CD14-positive monocyte (primary cell): ENCODE data around the gene OR51B2. TPM values are rescaled to one million over a fixed set of nuclear protein-coding genes. Genes with fewer than 3 reads are reported as not detected.

Experiments
- DNase-seq, 3 donors: peaks; one replicate each; pipeline ENCODE4 v3.0.0-alpha.2; 2011 to 2022
- H2AFZ ChIP-seq: 2 replicates; pipeline ENCODE4 v1.6.0; 2012; ENCODE audit warnings: mild to moderate bottlenecking, low read depth, low read length, inconsistent platforms; ENCODE audit not compliant: insufficient read depth, poor library complexity, severe bottlenecking
- H3K27ac ChIP-seq, 2 donors: 1 replicate in 1 of 2; 2 replicates in 1 of 2; pipeline ENCODE4 v1.5.1; 2012 to 2013; ENCODE audit warnings: low read length in 2 of 2, control low read depth in 1 of 2, inconsistent platforms in 1 of 2, low read depth in 1 of 2, mild to moderate bottlenecking in 1 of 2
- H3K27me3 ChIP-seq, 2 donors: one replicate each; pipeline versions ENCODE4 v1.6.0 to v1.6.1; 2011 to 2013; ENCODE audit warnings: low read length in 2 of 2; ENCODE audit not compliant: control insufficient read depth in 2 of 2, insufficient read depth in 2 of 2
- H3K36me3 ChIP-seq, 2 donors: replicated peaks in 1 of 2; 1 replicate in 1 of 2; 2 replicates in 1 of 2; pipeline versions ENCODE4 v1.5.1 to v1.6.1; 2012 to 2013; ENCODE audit warnings: low read length in 2 of 2, control low read depth in 1 of 2, inconsistent platforms in 1 of 2, mild to moderate bottlenecking in 1 of 2; ENCODE audit not compliant: insufficient read depth in 2 of 2, control insufficient read depth in 1 of 2
- H3K4me1 ChIP-seq, 2 donors: 1 replicate in 1 of 2; 2 replicates in 1 of 2; pipeline versions ENCODE4 v1.5.1 to v1.6.1; 2012 to 2013; ENCODE audit warnings: low read length in 2 of 2, control low read depth in 1 of 2, inconsistent platforms in 1 of 2, mild to moderate bottlenecking in 1 of 2, moderate library complexity in 1 of 2; ENCODE audit not compliant: insufficient read depth in 2 of 2, control insufficient read depth in 1 of 2
- H3K4me2 ChIP-seq: replicated peaks from 2 replicates; pipeline ENCODE3; 2012; ENCODE audit warnings: low read length, moderate library complexity, mild to moderate bottlenecking; ENCODE audit not compliant: poor library complexity, severe bottlenecking; ENCODE audit errors: extremely low read depth
- H3K4me3 ChIP-seq, 3 experiments: fragments of 200-600 bp in 1 of 3; sonication (generic) in 1 of 3; replicated peaks in 1 of 3; 1 replicate in 2 of 3; 2 replicates in 1 of 3; pipeline ENCODE4 v1.5.1; 2011 to 2013; ENCODE audit warnings: low read length in 3 of 3, mild to moderate bottlenecking in 3 of 3, control low read depth in 2 of 3, low read depth in 2 of 3, inconsistent platforms in 1 of 3, moderate library complexity in 1 of 3
- H3K79me2 ChIP-seq: 2 replicates; pipeline ENCODE4 v1.6.0; 2012; ENCODE audit warnings: mild to moderate bottlenecking, control low read depth, inconsistent platforms, low read length, moderate library complexity; ENCODE audit not compliant: insufficient read depth
- H3K9ac ChIP-seq: 2 replicates; pipeline ENCODE4 v1.6.0; 2017; ENCODE audit warnings: low read length, mild to moderate bottlenecking; ENCODE audit not compliant: insufficient read depth, poor library complexity, severe bottlenecking
- H3K9me3 ChIP-seq, 2 donors: replicated peaks in 1 of 2; 1 replicate in 1 of 2; 2 replicates in 1 of 2; pipeline versions ENCODE4 v1.5.1 to v1.6.1; 2012 to 2013; ENCODE audit warnings: low read length in 2 of 2, control low read depth in 1 of 2; ENCODE audit not compliant: control insufficient read depth in 1 of 2, insufficient read depth in 1 of 2
- H4K20me1 ChIP-seq: 2 replicates; pipeline ENCODE4 v1.6.0; 2012; ENCODE audit warnings: mild to moderate bottlenecking, low read length, control low read depth, moderate library complexity; ENCODE audit not compliant: insufficient read depth
- H3K27ac Mint-ChIP-seq, 7 donors: one replicate each; pipeline ENCODE4 v1.8.0; 2020; ENCODE audit warnings: mild to moderate bottlenecking in 7 of 7, mixed read lengths in 7 of 7, moderate library complexity in 6 of 7, inconsistent platforms in 2 of 7
- H3K27me3 Mint-ChIP-seq, 3 donors: one replicate each; pipeline ENCODE4 v1.8.0; 2021 to 2022; ENCODE audit warnings: low read depth in 3 of 3, mild to moderate bottlenecking in 3 of 3, mixed read lengths in 3 of 3, moderate library complexity in 3 of 3, inconsistent platforms in 1 of 3
- H3K36me3 Mint-ChIP-seq, 2 donors: one replicate each; pipeline ENCODE4 v1.8.0; 2020; ENCODE audit warnings: mixed read lengths in 2 of 2, inconsistent platforms in 1 of 2, mild to moderate bottlenecking in 1 of 2
- H3K4me1 Mint-ChIP-seq: one replicate; pipeline ENCODE4 v1.8.0; 2020; ENCODE audit warnings: mild to moderate bottlenecking, mixed read lengths
- H3K4me3 Mint-ChIP-seq, 2 donors: one replicate each; pipeline ENCODE4 v1.8.0; 2020; ENCODE audit warnings: mild to moderate bottlenecking in 2 of 2, mixed read lengths in 2 of 2, moderate library complexity in 1 of 2
- H3K9me3 Mint-ChIP-seq, 7 donors: one replicate each; pipeline ENCODE4 v1.8.0; 2020 to 2022; ENCODE audit warnings: mixed read lengths in 7 of 7, mild to moderate bottlenecking in 6 of 7, moderate library complexity in 6 of 7, inconsistent platforms in 2 of 7
- CTCF ChIP-seq: fragments of 200-600 bp; IDR thresholded peaks from one replicate; pipeline ENCODE4 v1.8.0; 2022; ENCODE audit warnings: antibody characterized with exemption, mild to moderate bottlenecking
- WGBS: methylation state at CpG from one replicate; pipeline ENCODE4 v1.1.5; 2013; ENCODE audit warnings: missing lambda C conversion rate; ENCODE audit not compliant: insufficient coverage; 5-methylcytosine and 5-hydroxymethylcytosine counted together
- intact Hi-C, 2 donors: fragments of 100-400 bp; cut with micrococcal nuclease; formaldehyde crosslinking; loops; one replicate each; pipeline versions ENCODE4 v1.15.0 to v1.15.1; 2023
- polyA plus RNA-seq, 3 donors: library from polyadenylated mRNA; depleted of rRNA in 1 of 3; unstranded in 2 of 3; stranded (reverse) in 1 of 3; fragments of 300-500 nt in 2 of 3; fragments of >200 nt in 1 of 3; fragmentation: Illumina TruSeq in 2 of 3; gene quantifications; 1 replicate in 2 of 3; 2 replicates in 1 of 3; pipeline ENCODE4 v1.2.3, GENCODE V29; 2012 to 2021
- small RNA-seq: library from RNA; depleted of rRNA; stranded (forward); fragments of <200 nt; gene quantifications from one replicate; pipeline ENCODE3, GENCODE V24; 2012; ENCODE audit warnings: low read depth; ENCODE audit not compliant: insufficient read length

The OR51B2 gene
- polyA plus RNA-seq, 3 donors, result not detected

- Histone ChIP-seq H4K20me1 (no peaks in the 10 kb centered on the region), H3K79me2 (no peaks in the 10 kb centered on the region), H3K4me2 (no peak overlapping the region), H3K27ac (no peak overlapping the region), H3K9ac (no peak overlapping the region), H3K4me1 (peaks cover 0 to 1% of the 10 kb centered on the region in 2 donors), H2AFZ (no peak overlapping the region), H3K4me3 (no peak overlapping the region), H3K9me3 (no peaks in the 10 kb centered on the region), H3K27me3 (no peaks in the 10 kb centered on the region), H3K36me3 (no peaks in the 10 kb centered on the region)
- peaks cover 0 to 2% (median 0%) of the 10 kb centered on the region in 7 donors for H3K9me3 Mint-ChIP-seq
- 67% methylated on average over 1 of the region's 6 CpGs for WGBS
- no peak overlapping the region for H3K4me3 Mint-ChIP-seq
- intact Hi-C loops, result no loop called here
- no peak for DNase-seq
- no peak for TF ChIP-seq CTCF
- H3K4me1 Mint-ChIP-seq, result peaks cover under 1% of the 10 kb centered on the region
- no peaks in the 10 kb centered on the region for H3K36me3 Mint-ChIP-seq
- no peaks in the 10 kb centered on the region for H3K27me3 Mint-ChIP-seq
- no peak overlapping the region for H3K27ac Mint-ChIP-seq
Observed at GRCh38 chr11:5275369-5276110, 48.6 kb downstream of the OR51B2 start.

DNA sequence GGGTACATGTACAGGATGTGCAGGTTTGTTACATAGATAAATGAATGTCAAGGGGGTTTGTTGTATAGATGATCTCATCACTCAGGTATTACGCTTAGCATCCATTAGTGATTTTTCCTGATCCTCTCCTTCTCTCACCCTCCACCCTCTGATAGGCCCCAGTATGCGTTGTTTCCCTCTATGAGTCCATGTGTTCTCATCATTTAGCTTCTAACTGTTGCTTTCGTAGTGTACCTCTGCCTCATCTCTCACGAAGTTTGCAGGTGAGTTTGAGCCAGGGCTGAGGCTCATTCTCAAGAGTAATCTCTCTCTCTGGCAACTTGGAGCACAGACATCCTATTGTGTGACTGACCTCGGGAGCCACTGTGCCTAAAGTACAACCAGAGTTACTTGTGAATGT lies 49.7 kb downstream of the OR51B2 start:
- TF ChIP-seq CTCF, result no peak
- DNase-seq, result no peak
- H3K27me3 ChIP-seq, result no peaks in the 10 kb centered on the region
- no peaks in the 10 kb centered on the region for H3K36me3 ChIP-seq
- Mint-ChIP-seq H3K4me3 (no peak overlapping the region), H3K9me3 (peaks cover 0 to 2% (median 0%) of the 10 kb centered on the region in 7 donors), H3K27me3 (no peaks in the 10 kb centered on the region), H3K36me3 (no peaks in the 10 kb centered on the region), H3K4me1 (no peaks in the 10 kb centered on the region), H3K27ac (no peak overlapping the region)
- H3K4me2 ChIP-seq, result no peak overlapping the region
- no peak overlapping the region for H3K4me3 ChIP-seq
- H3K27ac ChIP-seq, result no peak overlapping the region
- H2AFZ ChIP-seq, result no peak overlapping the region
- WGBS, result 100% methylated on average over 3 of the region's 5 CpGs
- H3K9ac ChIP-seq, result no peak overlapping the region
- H3K79me2 ChIP-seq, result no peaks in the 10 kb centered on the region
- intact Hi-C loops, result no loop called here
- no peaks in the 10 kb centered on the region for H3K4me1 ChIP-seq
- no peaks in the 10 kb centered on the region for H3K9me3 ChIP-seq
- no peaks in the 10 kb centered on the region for H4K20me1 ChIP-seq

Small RNAs within 50 kb of the gene (small RNA-seq; reads per million reads assigned to genes)
- not detected for gene AC104389.3

Other genes starting within 250 kb of the OR51B2 start
- not detected for gene OR52A5, start 185.9 kb downstream of the OR51B2 start, polyA plus RNA-seq
- not detected for gene OR52A1, start 169.5 kb downstream of the OR51B2 start, polyA plus RNA-seq
- not detected for gene OR51V1, start 123.6 kb downstream of the OR51B2 start, polyA plus RNA-seq
- gene HBB, start 97.2 kb downstream of the OR51B2 start, polyA plus RNA-seq, result 100 to 1,000 TPM in 2 of 3 donors, 1 to 10 TPM in 1; 3.0 to 298 (median 278) TPM
- not detected for gene HBD, start 89.8 kb downstream of the OR51B2 start, polyA plus RNA-seq
- gene HBG1, start 74.4 kb downstream of the OR51B2 start, polyA plus RNA-seq, result not detected
- gene HBG2, start 69.5 kb downstream of the OR51B2 start, polyA plus RNA-seq, result 1 to 10 TPM in 1 of 3 donors, not detected in 2; 5.1 TPM
- not detected for gene HBE1, start 54.4 kb downstream of the OR51B2 start, polyA plus RNA-seq
- gene OR51B4, start 22.4 kb downstream of the OR51B2 start, polyA plus RNA-seq, result not detected
- not detected for gene OR51B5, start 19.2 kb upstream of the OR51B2 start, polyA plus RNA-seq
- not detected for gene OR51B6, start 27.2 kb upstream of the OR51B2 start, polyA plus RNA-seq
- gene OR51M1, start 59.5 kb upstream of the OR51B2 start, polyA plus RNA-seq, result not detected
- gene OR51Q1, start 97.8 kb upstream of the OR51B2 start, polyA plus RNA-seq, result not detected
- not detected for gene OR51I1, start 117.2 kb upstream of the OR51B2 start, polyA plus RNA-seq
- gene OR51I2, start 125.0 kb upstream of the OR51B2 start, polyA plus RNA-seq, result not detected
- not detected for gene OR52D1, start 164.4 kb upstream of the OR51B2 start, polyA plus RNA-seq
- gene UBQLN3, start 185.7 kb upstream of the OR51B2 start, polyA plus RNA-seq, result not detected
- under 1 TPM in 1 of 3 donors, not detected in 2; 0.33 TPM for gene UBQLNL, start 192.4 kb upstream of the OR51B2 start, polyA plus RNA-seq
- gene OR52H1, start 224.2 kb upstream of the OR51B2 start, polyA plus RNA-seq, result not detected